NCI-H345 (cell line): ENCODE data around the gene STARD5.
"Not testable (repeated sequence)": the region's sequence is repeated elsewhere in the genome, so short reads cannot be mapped to it uniquely, and the experiment has no call there.

Experiments used
- DNase-seq: peaks from one replicate; lab custom pipeline; 2025; lab: John Stamatoyannopoulos, UW

The STARD5 gene

GRCh38 chr15:81337241-81337640, 13.3 kb upstream of the STARD5 start:
- DNase-seq = no peak

- no peak for DNase-seq
These were observed 12.6 kb upstream of the STARD5 start for GRCh38 chr15:81336568-81336967.

- no peak for DNase-seq
These were observed 11.7 kb upstream of the STARD5 start for GRCh38 chr15:81335631-81336030.

GRCh38 chr15:81334768-81335435, 11.0 kb upstream of the STARD5 start:
- peak; percentile 79 for DNase-seq

- no peak for DNase-seq
These were observed 9.4 kb upstream of the STARD5 start for GRCh38 chr15:81333363-81333762.

GRCh38 chr15:81332326-81332725, 8.4 kb upstream of the STARD5 start:
- DNase-seq = no peak

- DNase-seq = no peak
These were observed 7.7 kb upstream of the STARD5 start for GRCh38 chr15:81331600-81331999.

- not testable (repeated sequence) for DNase-seq
These were observed 7.2 kb upstream of the STARD5 start for GRCh38 chr15:81331141-81331540.

- no peak for DNase-seq
These were observed 6.6 kb upstream of the STARD5 start for GRCh38 chr15:81330366-81331090.

- DNase-seq = no peak
These were observed 5.5 kb upstream of the STARD5 start for GRCh38 chr15:81329446-81329845.

GRCh38 chr15:81327516-81327915, 3.6 kb upstream of the STARD5 start:
- no peak for DNase-seq

- no peak for DNase-seq
These were observed 2.7 kb upstream of the STARD5 start for GRCh38 chr15:81326466-81327212.

- DNase-seq = no peak
These were observed 390 bp downstream of the STARD5 start for GRCh38 chr15:81323559-81323943.

- no peak for DNase-seq
These were observed 1.2 kb downstream of the STARD5 start for GRCh38 chr15:81322676-81323253.

- DNase-seq = no peak
These were observed 2.3 kb downstream of the STARD5 start for GRCh38 chr15:81321667-81322066.

- no peak for DNase-seq
These were observed 6.3 kb downstream of the STARD5 start for GRCh38 chr15:81317642-81318017.

- no peak for DNase-seq
These were observed 7.7 kb downstream of the STARD5 start for GRCh38 chr15:81316267-81316666.

GRCh38 chr15:81315452-81316175, 8.3 kb downstream of the STARD5 start:
- no peak for DNase-seq

GRCh38 chr15:81314378-81314777, 9.6 kb downstream of the STARD5 start:
- DNase-seq = no peak

- no peak for DNase-seq
These were observed 10.3 kb downstream of the STARD5 start for GRCh38 chr15:81313686-81314085.

- no peak for DNase-seq
These were observed 11.0 kb downstream of the STARD5 start for GRCh38 chr15:81312790-81313543.
